Right lobe of liver (tissue), 6 donors: ENCODE measurements around the gene IRF2. TPM values are rescaled to one million over a fixed set of nuclear protein-coding genes. Genes with fewer than 3 reads are reported as not detected.

Experiments used
- ATAC-seq, 4 donors: fragments of 200-7000 bp; cut with Tn5 transposase; one replicate each; pipeline ENCODE4 v1.9.1; 2020; ENCODE audit warnings: mild to moderate bottlenecking in 4 of 4, moderate library complexity in 4 of 4
- DNase-seq, 3 donors: peaks; one replicate each; pipeline ENCODE4 v3.0.0-alpha.2; 2020
- H3K27ac ChIP-seq, 3 donors: fragments of 200-600 bp; one replicate each; pipeline ENCODE4 v1.8.0; 2022
- H3K27me3 ChIP-seq, 2 donors: fragments of 200-600 bp; one replicate each; pipeline ENCODE4 v1.8.0; 2022
- H3K36me3 ChIP-seq, 4 donors: fragments of 200-600 bp; sonication (generic) in 1 of 4; one replicate each; pipeline versions ENCODE4 v1.5.1 to v1.8.0; 2017 to 2022; ENCODE audit warnings: control low read depth in 1 of 4
- H3K4me1 ChIP-seq, 4 donors: fragments of 200-600 bp; sonication (generic) in 1 of 4; one replicate each; pipeline versions ENCODE4 v1.5.1 to v1.8.0; 2017 to 2022; ENCODE audit warnings: control low read depth in 1 of 4
- H3K4me3 ChIP-seq, 3 donors: fragments of 200-600 bp; one replicate each; pipeline ENCODE4 v1.8.0; 2022
- H3K9me3 ChIP-seq, 4 donors: fragments of 200-600 bp; sonication (generic) in 1 of 4; one replicate each; pipeline versions ENCODE4 v1.5.1 to v1.8.0; 2017 to 2022; ENCODE audit warnings: control low read depth in 1 of 4
- POLR2A ChIP-seq: fragments of 450-650 bp; IDR thresholded peaks from one replicate; pipeline ENCODE4 v1.6.1; 2017; ENCODE audit warnings: antibody characterized with exemption, mild to moderate bottlenecking
- WGBS: methylation state at CpG from one replicate; pipeline ENCODE4 v1.1.6; 2018; ENCODE audit warnings: low coverage, low lambda C conversion rate; ENCODE audit not compliant: insufficient coverage; ENCODE audit errors: missing lambda C conversion rate; 5-methylcytosine and 5-hydroxymethylcytosine counted together
- intact Hi-C, 2 donors: fragments of 100-400 bp; cut with DNase I; formaldehyde crosslinking; loops; one replicate each; pipeline versions ENCODE4 v1.11.2 to v1.14.1; 2022
- total RNA-seq, 6 experiments: library from RNA; depleted of rRNA in 2 of 6; stranded (reverse); fragments of >200 nt in 2 of 6; fragmentation: NEBNext Ultra II Directional in 3 of 6; extraction: Animal tissue kit (Norgen Biotek cat#: 25700) in 3 of 6; gene quantifications; one replicate each; pipeline versions ENCODE4 v1.1.0 to v1.2.4, GENCODE V29; 2016 to 2023
- TF ChIP-seq, protein P1 (sequence below), 4 donors: fragments of 200-600 bp in 3 of 4; fragments of 450-650 bp in 1 of 4; IDR thresholded peaks; one replicate each; pipeline versions ENCODE4 v1.5.1 to v1.8.0; 2016 to 2022; ENCODE audit warnings: antibody characterized with exemption in 4 of 4, mild to moderate bottlenecking in 2 of 4
- donor health status: DM: no; HTN: yes; CAD: no.
- donor health status: DM: no; HTN: no; CAD: no.
- donor health status: DM: no; HTN: no; CAD: no.
- donor health status: DM: no; HTN: yes; CAD: no.
- donor health status: DM: no; HTN: yes; CAD: no.

Gene IRF2
- total RNA-seq, 6 experiments from 2014 or later = 16.9 to 29.0 (median 21.3) TPM

DNA sequence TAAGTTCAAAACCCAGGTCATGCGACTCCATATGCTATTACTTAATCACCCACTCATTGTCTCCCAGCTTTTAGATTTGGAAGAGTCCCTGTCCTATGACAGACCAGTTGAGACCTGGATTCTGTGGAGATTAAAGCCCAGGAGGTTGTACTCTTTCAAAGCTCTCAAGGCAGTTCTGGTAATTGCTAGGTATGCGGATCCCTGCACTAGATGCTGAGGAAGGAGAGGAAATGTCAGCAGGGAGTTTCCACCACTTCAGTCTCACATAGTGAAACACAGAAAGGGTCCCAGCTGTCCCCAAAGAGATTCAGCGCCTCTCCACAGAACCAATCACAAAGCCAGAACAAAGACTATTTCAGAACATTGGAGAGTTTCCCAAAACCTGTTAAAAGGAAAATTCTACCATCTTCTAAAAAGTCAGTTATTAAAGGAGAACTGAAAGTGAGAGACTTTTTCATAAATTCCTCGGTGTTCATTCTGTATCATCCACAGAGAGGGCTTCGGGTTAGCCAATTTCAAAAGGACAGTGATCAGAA is 53.4 kb downstream of the IRF2 start:
- Histone ChIP-seq H3K27me3 (no peaks in the 10 kb centered on the region), H3K4me1 (peaks cover 0 to 14% (median 6%) of the 10 kb centered on the region in 4 donors), H3K27ac (no peak overlapping the region), H3K4me3 (no peak overlapping the region), H3K36me3 (peaks cover 0 to 35% (median 7%) of the 10 kb centered on the region in 4 donors), H3K9me3 (no peaks in the 10 kb centered on the region)
- DNase-seq (no peak), ATAC-seq (peak in 1 of 4 donors; percentile 20)
- intact Hi-C loops = no loop called here
- WGBS = 71% methylated on average over 5 of the region's 5 CpGs
- TF ChIP-seq, protein P1, sequence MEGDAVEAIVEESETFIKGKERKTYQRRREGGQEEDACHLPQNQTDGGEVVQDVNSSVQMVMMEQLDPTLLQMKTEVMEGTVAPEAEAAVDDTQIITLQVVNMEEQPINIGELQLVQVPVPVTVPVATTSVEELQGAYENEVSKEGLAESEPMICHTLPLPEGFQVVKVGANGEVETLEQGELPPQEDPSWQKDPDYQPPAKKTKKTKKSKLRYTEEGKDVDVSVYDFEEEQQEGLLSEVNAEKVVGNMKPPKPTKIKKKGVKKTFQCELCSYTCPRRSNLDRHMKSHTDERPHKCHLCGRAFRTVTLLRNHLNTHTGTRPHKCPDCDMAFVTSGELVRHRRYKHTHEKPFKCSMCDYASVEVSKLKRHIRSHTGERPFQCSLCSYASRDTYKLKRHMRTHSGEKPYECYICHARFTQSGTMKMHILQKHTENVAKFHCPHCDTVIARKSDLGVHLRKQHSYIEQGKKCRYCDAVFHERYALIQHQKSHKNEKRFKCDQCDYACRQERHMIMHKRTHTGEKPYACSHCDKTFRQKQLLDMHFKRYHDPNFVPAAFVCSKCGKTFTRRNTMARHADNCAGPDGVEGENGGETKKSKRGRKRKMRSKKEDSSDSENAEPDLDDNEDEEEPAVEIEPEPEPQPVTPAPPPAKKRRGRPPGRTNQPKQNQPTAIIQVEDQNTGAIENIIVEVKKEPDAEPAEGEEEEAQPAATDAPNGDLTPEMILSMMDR (IDR thresholded peaks at IDR 0.05) = no peak
- no peak for TF ChIP-seq POLR2A

DNA sequence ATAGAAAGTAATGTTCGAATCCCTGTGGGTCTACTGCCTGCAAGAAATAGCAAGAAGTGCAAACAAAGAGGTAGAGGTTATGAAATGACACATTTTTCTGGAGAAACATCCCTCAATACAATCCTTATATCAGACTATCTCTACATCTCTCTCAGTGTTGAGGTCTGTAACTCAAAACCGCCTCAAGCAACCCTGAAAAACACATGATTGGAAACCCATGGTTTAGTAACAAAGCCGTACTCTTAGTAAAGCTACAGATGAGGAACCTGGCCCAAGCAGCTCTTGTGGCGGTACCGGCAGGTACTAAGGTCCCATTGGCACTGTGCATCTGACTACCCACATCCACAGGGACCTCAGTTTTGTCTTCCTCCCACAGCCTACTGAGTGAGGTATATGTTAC is 53.9 kb downstream of the IRF2 start:
- TF ChIP-seq, protein P1 (IDR thresholded peaks at IDR 0.05) = no peak
- no peak for TF ChIP-seq POLR2A
- ATAC-seq (peak in 1 of 4 donors; percentile 12), DNase-seq (no peak)
- intact Hi-C loops = no loop called here
- no peaks in the 10 kb centered on the region for H3K9me3 ChIP-seq
- H3K4me1 ChIP-seq = peaks cover 0 to 14% (median 6%) of the 10 kb centered on the region in 4 donors
- no peak overlapping the region for H3K4me3 ChIP-seq
- peaks cover 0 to 35% (median 9%) of the 10 kb centered on the region in 4 donors for H3K36me3 ChIP-seq
- no peak overlapping the region for H3K27ac ChIP-seq
- H3K27me3 ChIP-seq = no peaks in the 10 kb centered on the region
- 69% methylated on average over 5 of the region's 5 CpGs for WGBS

DNA sequence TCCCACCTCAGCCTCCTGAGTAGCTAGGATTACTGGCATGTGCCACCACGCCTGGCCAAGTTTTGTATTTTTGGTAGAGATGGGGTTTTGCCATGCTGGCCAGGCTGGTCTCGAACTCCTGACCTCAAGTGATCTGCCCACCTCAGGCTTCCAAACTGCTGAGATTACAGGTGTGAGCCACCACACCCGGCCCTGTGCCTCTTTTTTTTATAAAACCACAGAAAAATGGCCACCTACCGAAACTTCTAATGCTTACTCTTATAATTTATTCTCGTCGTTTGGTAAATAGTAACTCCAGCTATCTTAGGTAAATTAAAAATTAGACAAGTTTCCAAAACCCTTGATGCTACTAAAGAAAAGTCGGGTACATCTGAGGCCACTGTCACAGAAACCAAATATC is 54.4 kb downstream of the IRF2 start:
- DNase-seq (no peak), ATAC-seq (no peak)
- no peak overlapping the region for H3K27ac ChIP-seq
- H3K4me3 ChIP-seq = no peak overlapping the region
- H3K36me3 ChIP-seq = peaks cover 0 to 37% (median 11%) of the 10 kb centered on the region in 4 donors
- H3K4me1 ChIP-seq = peaks cover 0 to 14% (median 6%) of the 10 kb centered on the region in 4 donors
- intact Hi-C loops = no loop called here
- no peaks in the 10 kb centered on the region for H3K27me3 ChIP-seq
- no peaks in the 10 kb centered on the region for H3K9me3 ChIP-seq
- no peak for TF ChIP-seq POLR2A
- TF ChIP-seq, protein P1 (IDR thresholded peaks at IDR 0.05) = no peak
- 84% methylated on average over 7 of the region's 7 CpGs for WGBS

DNA sequence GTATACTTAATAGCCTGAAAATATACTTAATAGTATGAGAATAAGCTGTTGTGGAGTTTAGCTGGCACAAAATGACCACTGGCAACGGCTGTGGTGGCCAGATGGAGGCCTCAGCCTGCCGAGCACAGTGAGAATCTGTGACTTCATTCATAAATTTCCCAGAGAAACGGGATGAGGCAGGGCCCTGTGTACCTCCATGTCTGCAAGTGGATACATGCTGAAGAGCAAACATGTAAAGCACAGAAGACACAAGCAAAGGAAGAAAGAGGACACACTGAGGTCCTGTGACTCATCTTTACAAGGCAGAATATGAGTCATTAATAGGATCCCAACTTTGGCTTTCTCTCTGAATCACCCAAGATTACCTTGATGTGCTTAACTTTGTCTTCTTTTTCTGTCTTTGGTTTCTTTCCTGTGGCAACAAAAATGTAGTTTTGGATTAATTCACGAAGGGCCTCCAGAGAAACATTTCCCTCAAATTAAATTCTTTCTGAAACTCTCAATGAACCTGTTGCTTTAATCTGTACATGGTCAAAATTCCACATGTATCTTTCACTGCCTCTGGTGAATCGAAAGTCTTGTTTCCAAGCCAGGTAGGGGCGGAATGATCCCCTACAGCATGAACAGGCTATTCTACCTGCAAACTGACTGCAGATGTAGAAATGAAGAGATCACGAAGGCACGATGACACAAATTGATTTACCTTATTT is 56.4 kb downstream of the IRF2 start:
- H3K27me3 ChIP-seq = no peaks in the 10 kb centered on the region
- peaks cover 0 to 41% (median 10%) of the 10 kb centered on the region in 4 donors for H3K36me3 ChIP-seq
- ATAC-seq (peak; percentile 7 to 77 (median 44)), DNase-seq (no peak)
- H3K27ac ChIP-seq = peak overlapping the region; percentile 50 to 81 (median 64)
- H3K9me3 ChIP-seq = no peaks in the 10 kb centered on the region
- TF ChIP-seq, protein P1 (IDR thresholded peaks at IDR 0.05) = no peak
- no peak for TF ChIP-seq POLR2A
- WGBS = 64% methylated on average over 8 of the region's 8 CpGs
- no peak overlapping the region for H3K4me3 ChIP-seq
- H3K4me1 ChIP-seq = peaks cover 0 to 14% (median 6%) of the 10 kb centered on the region in 4 donors
- intact Hi-C loops = no loop called here
